ENCODE results near the gene XPC. TPM values are rescaled to one million over a fixed set of nuclear protein-coding genes. Genes with fewer than 3 reads are reported as not detected.

XPC gene
- total and polyA plus RNA-seq, 2 donors (not counting 3 experiments of a cell fraction or from before 2014, with no cell fraction given): 11.9 to 36.8 TPM

GRCh38 chr3:14145670-14146380 lies 32.6 kb downstream of the XPC start:
- H3K9me1 ChIP-seq (replicated peaks; ENCODE audit: control insufficient read depth, extremely low read depth, insufficient read depth, low read length): no peaks in the 10 kb centered on the region
- intact Hi-C loops (cut with micrococcal nuclease): loop anchor here (10.0 kb wide), 2 partner anchors 259 to 799 kb away; partner anchors contain the start of genes NR2C2 and SLC6A6
- ChIA-PET POLR2A (interaction anchor here (0.5 to 2.6 kb wide), 5 partner anchors 21 to 802 kb away, joined by 3 to 30 read pairs (median 5); partner anchors contain the start of genes CHCHD4, LSM3, TMEM43 and XPC), CTCF (interaction anchor here (1.0 to 4.9 kb wide), 5 partner anchors 21 to 402 kb away, joined by 3 to 30 read pairs (median 8); partner anchors contain the start of genes CHCHD4, LSM3, TMEM43 and XPC)
- DNase-seq (ENCODE audit: low read depth, low spot score) (no peak), FAIRE-seq (no peak)
- no peak overlapping the region for H2AFZ ChIP-seq (ENCODE audit: low read depth, low read length)
- peaks cover 0 to 9% of the 10 kb centered on the region in 2 experiments for H3K36me3 ChIP-seq (ENCODE audit: control insufficient read depth in 2 of 2, extremely low read depth in 1 of 2, insufficient read depth in 2 of 2, low read length in 2 of 2)
- H3K79me2 ChIP-seq (ENCODE audit: control insufficient read depth, insufficient read depth, low read length): no peaks in the 10 kb centered on the region
- H4K20me1 ChIP-seq (replicated peaks; ENCODE audit: control insufficient read depth, extremely low read depth, insufficient read depth, low read length): no peaks in the 10 kb centered on the region
- dilution Hi-C loops (cut with MboI; ENCODE audit: extremely low pct_ligation_motif_present, low sequenced_read_pairs): no loop called here
- TF ChIP-seq POLR2A (IDR thresholded peaks at IDR 0.05; ENCODE audit: low read depth, low read length) (no peak), EZH2 (IDR thresholded peaks at IDR 0.05; ENCODE audit: borderline replicate concordance, low read depth, low read length, severe bottlenecking) (no peak), GATA2 (IDR thresholded peaks at IDR 0.05; ENCODE audit: insufficient read depth, insufficient read length, low read depth, low read length) (no peak), POLR2AphosphoS5 (IDR thresholded peaks at IDR 0.05; ENCODE audit: insufficient read depth, low read depth, low read length) (no peak), FOS (IDR thresholded peaks at IDR 0.05; ENCODE audit: borderline replicate concordance, insufficient read depth, low read length) (no peak), CTCF (IDR thresholded peaks at IDR 0.05; ENCODE audit: extremely low read depth in 1 of 2, insufficient read depth in 1 of 2, low read depth in 1 of 2, low read length in 2 of 2) (peak in 1 of 2 donors; percentile 40)
- no TSS peak for BruUV-seq (replicated peaks)
- H3K4me2 ChIP-seq (ENCODE audit: insufficient read depth, low read length): peak overlapping the region; percentile 88
- no peak overlapping the region for H3K4me3 ChIP-seq (replicated peaks in 1 of 3; ENCODE audit: insufficient read depth in 1 of 3, low read depth in 1 of 3, low read length in 3 of 3)
- peak overlapping the region; percentile 100 for H3K27ac ChIP-seq (ENCODE audit: insufficient read depth, low read depth, low read length)
- H3K27me3 ChIP-seq (ENCODE audit: control insufficient read depth in 2 of 2, insufficient read depth in 2 of 2, low read length in 2 of 2): no peaks in the 10 kb centered on the region
- H3K4me1 ChIP-seq (ENCODE audit: control insufficient read depth, extremely low read depth, insufficient read depth, low read length): peaks cover 41% of the 10 kb centered on the region
- no peaks in the 10 kb centered on the region for H3K9me3 ChIP-seq (replicated peaks; ENCODE audit: control insufficient read depth, insufficient read depth, low read length)
- peak overlapping the region; percentile 93 for H3K9ac ChIP-seq (replicated peaks; ENCODE audit: extremely low read depth, insufficient read depth, low read length)

Data from endothelial cell of umbilical vein (primary cell).